Panc1 (cell line): Measurements from ENCODE around the gene TP53BP1. TPM values are rescaled to one million over a fixed set of nuclear protein-coding genes. Genes with fewer than 3 reads are reported as not detected.

Experiments
- ATAC-seq: fragments of 200-7000 bp; cut with Tn5 transposase; 2 replicates; pipeline ENCODE4 v1.9.1; 2020; ENCODE audit warnings: mild to moderate bottlenecking, moderate library complexity
- BruUV-seq: library from RNA; stranded (reverse); fragments of 400-500 nt; replicated peaks from 2 replicates; lab custom pipeline; 2021; lab: Mats Ljungman, UMichigan
- CTCF ChIA-PET: fragments of 300-600 bp; sonication (Branson Sonifier 250); formaldehyde crosslinking; loops from one replicate; lab custom pipeline; 2022; ENCODE audit warnings: antibody characterized with exemption; lab: Charles Lee
- POLR2A ChIA-PET: fragments of 300-600 bp; sonication (Branson Sonifier 250); formaldehyde crosslinking; loops from one replicate; lab custom pipeline; 2022; ENCODE audit warnings: antibody characterized with exemption; lab: Charles Lee
- DNase-seq: peaks from one replicate; pipeline ENCODE4 v3.0.0-alpha.2; 2010; ENCODE audit warnings: low read depth, low spot score
- H3K27ac ChIP-seq: 2 replicates; pipeline ENCODE4 v1.5.1; 2011; ENCODE audit warnings: mild to moderate bottlenecking, low read length, inconsistent platforms
- H3K27me3 ChIP-seq: fragments of 200-500 bp; sonication (Bioruptor generic); 2 replicates; pipeline ENCODE4 v1.6.0; 2014; ENCODE audit warnings: low read length, inconsistent platforms; ENCODE audit not compliant: control insufficient read depth, insufficient read depth
- H3K36me3 ChIP-seq: fragments of 200-500 bp; sonication (Bioruptor generic); 2 replicates; pipeline ENCODE4 v1.5.1; 2014; ENCODE audit warnings: inconsistent platforms, mild to moderate bottlenecking, low read length, moderate library complexity; ENCODE audit not compliant: control insufficient read depth, insufficient read depth
- H3K4me1 ChIP-seq: 2 replicates; pipeline ENCODE4 v1.5.1; 2011; ENCODE audit warnings: inconsistent platforms, mild to moderate bottlenecking, low read length, moderate library complexity; ENCODE audit not compliant: control insufficient read depth, insufficient read depth
- H3K4me3 ChIP-seq, 2 experiments: 2 replicates each; pipeline ENCODE4 v1.5.1; 2011 to 2012; ENCODE audit warnings: low read depth in 2 of 2, low read length in 2 of 2, mild to moderate bottlenecking in 2 of 2, inconsistent platforms in 1 of 2, moderate library complexity in 1 of 2
- H3K9me3 ChIP-seq: fragments of 200-500 bp; sonication (Bioruptor generic); 2 replicates; pipeline ENCODE4 v1.5.1; 2014; ENCODE audit warnings: low read depth, mild to moderate bottlenecking, inconsistent platforms, low read length, moderate library complexity; ENCODE audit not compliant: control insufficient read depth, insufficient read depth
- POLR2AphosphoS5 ChIP-seq: IDR thresholded peaks from 2 replicates; pipeline ENCODE4 v1.6.1; 2012; ENCODE audit warnings: mild to moderate bottlenecking, low read depth, low read length, moderate library complexity
- SIN3A ChIP-seq: IDR thresholded peaks from 2 replicates; pipeline ENCODE4 v1.6.1; 2012; ENCODE audit warnings: low read depth, mild to moderate bottlenecking, low read length, moderate library complexity, borderline replicate concordance; ENCODE audit not compliant: insufficient read depth
- TCF7L2 ChIP-seq: IDR thresholded peaks from 2 replicates; pipeline ENCODE4 v1.6.1; 2011; ENCODE audit warnings: mild to moderate bottlenecking, low read depth, low read length, inconsistent platforms
- in situ Hi-C: cut with HindIII; loops from 2 replicates; pipeline ENCODE4 v1.10.0; 2016; ENCODE audit warnings: low sequenced_read_pairs, low pct_unique_long_range_greater_than_20kb
- intact Hi-C: fragments of 100-400 bp; cut with micrococcal nuclease; formaldehyde crosslinking; loops from one replicate; pipeline ENCODE4 v1.10.0; 2022; ENCODE audit not compliant: unreplicated experiment
- total RNA-seq: library from RNA; stranded (reverse); gene quantifications from one replicate; pipeline ENCODE4 v1.2.1, GENCODE V29; 2021; ENCODE audit not compliant: unreplicated experiment
- TF ChIP-seq, protein P1 (sequence below): fragments of 450-650 bp; IDR thresholded peaks from 2 replicates; pipeline ENCODE4 v1.5.1; 2017; ENCODE audit warnings: mild to moderate bottlenecking
- TF ChIP-seq, protein P2 (sequence below), 2 experiments: IDR thresholded peaks; 2 replicates each; pipeline ENCODE4 v1.6.1; 2011 to 2012; ENCODE audit warnings: low read depth in 2 of 2, control low read depth in 1 of 2, low read length in 1 of 2, mild to moderate bottlenecking in 1 of 2, moderate library complexity in 1 of 2; ENCODE audit not compliant: insufficient read depth in 1 of 2

TP53BP1 gene
- total RNA-seq, 1 experiment from 2014 or later = 80.3 TPM

- in situ Hi-C loops = no loop called here
- ChIA-PET CTCF (no interaction called here), POLR2A (no interaction called here)
- BruUV-seq = TSS peak; percentile 29
- H3K4me1 ChIP-seq = no peaks in the 10 kb centered on the region
- no peak overlapping the region for H3K27ac ChIP-seq
- TF ChIP-seq, protein P1, sequence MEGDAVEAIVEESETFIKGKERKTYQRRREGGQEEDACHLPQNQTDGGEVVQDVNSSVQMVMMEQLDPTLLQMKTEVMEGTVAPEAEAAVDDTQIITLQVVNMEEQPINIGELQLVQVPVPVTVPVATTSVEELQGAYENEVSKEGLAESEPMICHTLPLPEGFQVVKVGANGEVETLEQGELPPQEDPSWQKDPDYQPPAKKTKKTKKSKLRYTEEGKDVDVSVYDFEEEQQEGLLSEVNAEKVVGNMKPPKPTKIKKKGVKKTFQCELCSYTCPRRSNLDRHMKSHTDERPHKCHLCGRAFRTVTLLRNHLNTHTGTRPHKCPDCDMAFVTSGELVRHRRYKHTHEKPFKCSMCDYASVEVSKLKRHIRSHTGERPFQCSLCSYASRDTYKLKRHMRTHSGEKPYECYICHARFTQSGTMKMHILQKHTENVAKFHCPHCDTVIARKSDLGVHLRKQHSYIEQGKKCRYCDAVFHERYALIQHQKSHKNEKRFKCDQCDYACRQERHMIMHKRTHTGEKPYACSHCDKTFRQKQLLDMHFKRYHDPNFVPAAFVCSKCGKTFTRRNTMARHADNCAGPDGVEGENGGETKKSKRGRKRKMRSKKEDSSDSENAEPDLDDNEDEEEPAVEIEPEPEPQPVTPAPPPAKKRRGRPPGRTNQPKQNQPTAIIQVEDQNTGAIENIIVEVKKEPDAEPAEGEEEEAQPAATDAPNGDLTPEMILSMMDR = no peak
- TF ChIP-seq SIN3A (no peak), TCF7L2 (no peak)
- H3K4me3 ChIP-seq = no peak overlapping the region
- no peaks in the 10 kb centered on the region for H3K27me3 ChIP-seq
- H3K36me3 ChIP-seq = peaks cover 18% of the 10 kb centered on the region
- intact Hi-C loops = no loop called here
- DNase-seq = no peak
- ATAC-seq = no peak
- no peaks in the 10 kb centered on the region for H3K9me3 ChIP-seq
These were observed 53.7 kb downstream of the TP53BP1 start for GRCh38 chr15:43439268-43439667.

GRCh38 chr15:43436395-43436794, 56.6 kb downstream of the TP53BP1 start:
- H3K27ac ChIP-seq = no peak overlapping the region
- H3K36me3 ChIP-seq = peaks cover 18% of the 10 kb centered on the region
- BruUV-seq = no TSS peak
- no peaks in the 10 kb centered on the region for H3K27me3 ChIP-seq
- POLR2A ChIA-PET = no interaction called here
- no peak overlapping the region for H3K4me3 ChIP-seq
- H3K4me1 ChIP-seq = no peaks in the 10 kb centered on the region
- TF ChIP-seq, protein P2, sequence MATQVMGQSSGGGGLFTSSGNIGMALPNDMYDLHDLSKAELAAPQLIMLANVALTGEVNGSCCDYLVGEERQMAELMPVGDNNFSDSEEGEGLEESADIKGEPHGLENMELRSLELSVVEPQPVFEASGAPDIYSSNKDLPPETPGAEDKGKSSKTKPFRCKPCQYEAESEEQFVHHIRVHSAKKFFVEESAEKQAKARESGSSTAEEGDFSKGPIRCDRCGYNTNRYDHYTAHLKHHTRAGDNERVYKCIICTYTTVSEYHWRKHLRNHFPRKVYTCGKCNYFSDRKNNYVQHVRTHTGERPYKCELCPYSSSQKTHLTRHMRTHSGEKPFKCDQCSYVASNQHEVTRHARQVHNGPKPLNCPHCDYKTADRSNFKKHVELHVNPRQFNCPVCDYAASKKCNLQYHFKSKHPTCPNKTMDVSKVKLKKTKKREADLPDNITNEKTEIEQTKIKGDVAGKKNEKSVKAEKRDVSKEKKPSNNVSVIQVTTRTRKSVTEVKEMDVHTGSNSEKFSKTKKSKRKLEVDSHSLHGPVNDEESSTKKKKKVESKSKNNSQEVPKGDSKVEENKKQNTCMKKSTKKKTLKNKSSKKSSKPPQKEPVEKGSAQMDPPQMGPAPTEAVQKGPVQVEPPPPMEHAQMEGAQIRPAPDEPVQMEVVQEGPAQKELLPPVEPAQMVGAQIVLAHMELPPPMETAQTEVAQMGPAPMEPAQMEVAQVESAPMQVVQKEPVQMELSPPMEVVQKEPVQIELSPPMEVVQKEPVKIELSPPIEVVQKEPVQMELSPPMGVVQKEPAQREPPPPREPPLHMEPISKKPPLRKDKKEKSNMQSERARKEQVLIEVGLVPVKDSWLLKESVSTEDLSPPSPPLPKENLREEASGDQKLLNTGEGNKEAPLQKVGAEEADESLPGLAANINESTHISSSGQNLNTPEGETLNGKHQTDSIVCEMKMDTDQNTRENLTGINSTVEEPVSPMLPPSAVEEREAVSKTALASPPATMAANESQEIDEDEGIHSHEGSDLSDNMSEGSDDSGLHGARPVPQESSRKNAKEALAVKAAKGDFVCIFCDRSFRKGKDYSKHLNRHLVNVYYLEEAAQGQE (IDR thresholded peaks at IDR 0.05; ENCODE audit: insufficient read depth in 1 of 2, low read depth in 2 of 2, low read length in 1 of 2) = no peak
- TF ChIP-seq POLR2AphosphoS5 (no peak), TCF7L2 (no peak), SIN3A (no peak)
- TF ChIP-seq, protein P1 = no peak
- no peak for DNase-seq
- in situ Hi-C loops = no loop called here
- ATAC-seq = no peak
- no peaks in the 10 kb centered on the region for H3K9me3 ChIP-seq
- intact Hi-C loops = no loop called here
- CTCF ChIA-PET = no interaction called here
